Activated T-cell treated with anti-CD3 and anti-CD28 coated beads for 4 hours (primary cell): Measurements from ENCODE around the gene STARD3NL.
A peak's percentile ranks its signal among the peaks of the same experiment; 100 is the strongest.
"Not testable (repeated sequence)": the region's sequence is repeated elsewhere in the genome, so short reads cannot be mapped to it uniquely, and the experiment has no call there.

Experiments used
- DNase-seq: peaks from one replicate; pipeline ENCODE4 v3.0.0-alpha.2; 2020

STARD3NL gene

GRCh38 chr7:38178004-38178694 is at the start of gene STARD3NL:
Gene STARD3NL (plus strand): TSS chr7:38178245. CDS start chr7:38207505, 29,260 bp downstream.
- DNase-seq = peak; percentile 82

GRCh38 chr7:38129162-38129561 is 48.9 kb upstream of the STARD3NL start:
- no peak for DNase-seq

- DNase-seq = no peak
These were observed 48.5 kb upstream of the STARD3NL start for GRCh38 chr7:38129579-38129978.

- no peak for DNase-seq
These were observed 39.9 kb upstream of the STARD3NL start for GRCh38 chr7:38138171-38138570.

- no peak for DNase-seq
These were observed 36.9 kb upstream of the STARD3NL start for GRCh38 chr7:38141187-38141586.

GRCh38 chr7:38142736-38143135 is 35.3 kb upstream of the STARD3NL start:
- no peak for DNase-seq

- no peak for DNase-seq
These were observed 31.0 kb upstream of the STARD3NL start for GRCh38 chr7:38147005-38147404.

GRCh38 chr7:38151556-38151955 is 26.5 kb upstream of the STARD3NL start:
- DNase-seq = no peak

GRCh38 chr7:38153515-38153914 is 24.5 kb upstream of the STARD3NL start:
- DNase-seq = no peak

GRCh38 chr7:38154278-38154677 is 23.8 kb upstream of the STARD3NL start:
- no peak for DNase-seq

GRCh38 chr7:38160003-38160571 is 18.0 kb upstream of the STARD3NL start:
- DNase-seq = no peak

GRCh38 chr7:38162036-38162435 is 16.0 kb upstream of the STARD3NL start:
- DNase-seq = no peak

GRCh38 chr7:38163671-38164070 is 14.4 kb upstream of the STARD3NL start:
- DNase-seq = no peak

- no peak for DNase-seq
These were observed 9.0 kb upstream of the STARD3NL start for GRCh38 chr7:38168890-38169570.

GRCh38 chr7:38169847-38170246 is 8.2 kb upstream of the STARD3NL start:
- no peak for DNase-seq

GRCh38 chr7:38171623-38172391 is 6.2 kb upstream of the STARD3NL start:
- no peak for DNase-seq

- DNase-seq = not testable (repeated sequence)
These were observed 2.5 kb upstream of the STARD3NL start for GRCh38 chr7:38175547-38175946.

GRCh38 chr7:38177621-38178003 is 433 bp upstream of the STARD3NL start:
- DNase-seq = no peak

- DNase-seq = no peak
These were observed 775 bp downstream of the STARD3NL start for GRCh38 chr7:38178695-38179344.

GRCh38 chr7:38179776-38180226 is 1.8 kb downstream of the STARD3NL start:
- DNase-seq = no peak

- no peak for DNase-seq
These were observed 3.1 kb downstream of the STARD3NL start for GRCh38 chr7:38181111-38181510.

GRCh38 chr7:38182450-38182849 is 4.4 kb downstream of the STARD3NL start:
- DNase-seq = no peak
